HCT116 (cell line): Measurements from ENCODE around the gene LMBR1L. TPM values are rescaled to one million over a fixed set of nuclear protein-coding genes. Genes with fewer than 3 reads are reported as not detected.

Source experiments
- ATAC-seq: fragments of 200-7000 bp; cut with Tn5 transposase; 2 replicates; pipeline ENCODE4 v1.9.1; 2020; ENCODE audit warnings: mild to moderate bottlenecking, moderate library complexity
- BruUV-seq: library from RNA; stranded (reverse); fragments of 400-500 nt; replicated peaks from 2 replicates; lab custom pipeline; 2021; lab: Mats Ljungman, UMichigan
- CTCF ChIA-PET: fragments of 300-600 bp; sonication (Branson Sonifier 250); formaldehyde crosslinking; loops from one replicate; lab custom pipeline; 2021; ENCODE audit warnings: antibody characterized with exemption; lab: Charles Lee
- POLR2A ChIA-PET: fragments of 300-600, 350-600 bp; sonication (Branson Sonifier 250); formaldehyde crosslinking; loops from one replicate; lab custom pipeline; 2021; ENCODE audit warnings: antibody characterized with exemption; lab: Charles Lee
- RAD21 ChIA-PET, 2 experiments: fragments of 300-600 bp; sonication (Branson Sonifier 250); formaldehyde crosslinking; loops; one replicate each; lab custom pipeline; 2023; ENCODE audit warnings: low total read pairs in 2 of 2; ENCODE audit not compliant: uncharacterized antibody in 2 of 2, unreplicated experiment in 2 of 2, low non-redundant PET in 1 of 2; lab: Charles Lee
- DNase-seq: peaks from one replicate; pipeline ENCODE4 v3.0.0-alpha.2; 2010; ENCODE audit warnings: low read depth, low spot score
- H2AFZ ChIP-seq: fragments of 200-600 bp; shearing (Covaris generic), sonication (generic); 2 replicates; pipeline ENCODE4 v1.6.1; 2017; ENCODE audit warnings: low read depth, mixed run types, mixed read lengths, antibody characterized with exemption, low read length; ENCODE audit not compliant: poor library complexity, severe bottlenecking
- H3K27ac ChIP-seq: 2 replicates; pipeline ENCODE4 v1.5.1; 2012; ENCODE audit warnings: low read depth, low read length
- H3K27me3 ChIP-seq: fragments of 200-600 bp; sonication (generic); 2 replicates; pipeline ENCODE4 v1.6.1; 2016; ENCODE audit warnings: mixed run types, low read length, mixed read lengths; ENCODE audit not compliant: insufficient read depth
- H3K36me3 ChIP-seq, 2 experiments: fragments of 200-500 bp in 1 of 2; fragments of 200-600 bp in 1 of 2; sonication (Bioruptor generic) in 1 of 2; sonication (generic) in 1 of 2; 2 replicates each; pipeline versions ENCODE4 v1.5.1 to v1.6.1; 2014 to 2016; ENCODE audit warnings: low read length in 2 of 2, inconsistent platforms in 1 of 2, mixed read lengths in 1 of 2, mixed run types in 1 of 2; ENCODE audit not compliant: insufficient read depth in 2 of 2, control insufficient read depth in 1 of 2
- H3K4me1 ChIP-seq, 2 experiments: fragments of 200-600 bp in 1 of 2; sonication (generic) in 1 of 2; 2 replicates each; pipeline versions ENCODE4 v1.5.1 to v1.6.1; 2012 to 2017; ENCODE audit warnings: low read length in 2 of 2, inconsistent platforms in 1 of 2, mild to moderate bottlenecking in 1 of 2, mixed read lengths in 1 of 2, mixed run types in 1 of 2, moderate library complexity in 1 of 2; ENCODE audit not compliant: insufficient read depth in 2 of 2, control insufficient read depth in 1 of 2
- H3K4me2 ChIP-seq: fragments of 200-600 bp; sonication (generic); 2 replicates; pipeline ENCODE4 v1.6.1; 2017; ENCODE audit warnings: mixed run types, low read length, mixed read lengths
- H3K4me3 ChIP-seq, 2 experiments: fragments of 200-600 bp in 1 of 2; sonication (generic) in 1 of 2; replicated peaks in 1 of 2; 2 replicates each; pipeline ENCODE4 v1.5.1; 2011 to 2016; ENCODE audit warnings: low read length in 2 of 2, control low read depth in 1 of 2, low read depth in 1 of 2, mild to moderate bottlenecking in 1 of 2, mixed read lengths in 1 of 2, mixed run types in 1 of 2
- H3K79me2 ChIP-seq: fragments of 200-600 bp; sonication (generic); 2 replicates; pipeline ENCODE4 v1.6.1; 2017; ENCODE audit warnings: mild to moderate bottlenecking, mixed run types, low read length, moderate library complexity, mixed read lengths; ENCODE audit not compliant: insufficient read depth
- H3K9ac ChIP-seq: fragments of 200-600 bp; sonication (generic); 2 replicates; pipeline ENCODE4 v1.6.1; 2016; ENCODE audit warnings: low read length, mixed read lengths
- H3K9me2 ChIP-seq: fragments of 200-600 bp; sonication (generic), shearing (Covaris generic); 2 replicates; pipeline ENCODE4 v1.6.1; 2017; ENCODE audit warnings: mixed run types, mild to moderate bottlenecking, moderate library complexity; ENCODE audit not compliant: insufficient read depth
- H3K9me3 ChIP-seq, 2 experiments: fragments of 200-500 bp in 1 of 2; fragments of 200-600 bp in 1 of 2; sonication (Bioruptor generic) in 1 of 2; sonication (generic) in 1 of 2; 2 replicates each; pipeline ENCODE4 v1.6.1; 2014 to 2017; ENCODE audit warnings: low read length in 2 of 2, mixed read lengths in 2 of 2, inconsistent platforms in 1 of 2, low read depth in 1 of 2, mild to moderate bottlenecking in 1 of 2, mixed run types in 1 of 2, moderate library complexity in 1 of 2; ENCODE audit not compliant: control insufficient read depth in 1 of 2, insufficient read depth in 1 of 2
- H4K20me1 ChIP-seq: fragments of 200-600 bp; sonication (generic), shearing (Covaris generic); 2 replicates; pipeline ENCODE4 v1.6.1; 2017; ENCODE audit warnings: mixed run types, mild to moderate bottlenecking, moderate library complexity; ENCODE audit not compliant: insufficient read depth
- CBX3 ChIP-seq: IDR thresholded peaks from 2 replicates; pipeline ENCODE4 v1.6.1; 2012; ENCODE audit warnings: low read depth
- CEBPB ChIP-seq: IDR thresholded peaks from 2 replicates; pipeline ENCODE4 v1.6.1; 2012; ENCODE audit warnings: low read depth
- EGR1 ChIP-seq: IDR thresholded peaks from 2 replicates; pipeline ENCODE4 v1.6.1; 2012; ENCODE audit warnings: low read depth
- ELF1 ChIP-seq: IDR thresholded peaks from 2 replicates; pipeline ENCODE4 v1.6.1; 2012; ENCODE audit warnings: low read depth, borderline replicate concordance
- EZH2 ChIP-seq: fragments of 200-600 bp; sonication (generic); IDR thresholded peaks from 2 replicates; pipeline ENCODE4 v1.6.1; 2017; ENCODE audit warnings: antibody characterized with exemption, mixed run types
- FOSL1 ChIP-seq: IDR thresholded peaks from 2 replicates; pipeline ENCODE4 v1.6.1; 2012; ENCODE audit warnings: low read depth
- JUND ChIP-seq: IDR thresholded peaks from 2 replicates; pipeline ENCODE4 v1.6.1; 2012
- POLR2A ChIP-seq: IDR thresholded peaks from 2 replicates; pipeline ENCODE4 v1.7.0; 2011; ENCODE audit warnings: borderline replicate concordance; ENCODE audit not compliant: insufficient read depth, insufficient read length; ENCODE audit errors: extremely low read depth
- POLR2AphosphoS5 ChIP-seq: IDR thresholded peaks from 2 replicates; pipeline ENCODE4 v1.6.1; 2011; ENCODE audit warnings: mild to moderate bottlenecking, low read depth, low read length, moderate library complexity
- SP1 ChIP-seq: IDR thresholded peaks from 2 replicates; pipeline ENCODE4 v1.6.1; 2012; ENCODE audit warnings: low read depth
- SRF ChIP-seq: IDR thresholded peaks from 2 replicates; pipeline ENCODE4 v1.6.1; 2012; ENCODE audit warnings: low read depth
- ZNF274 ChIP-seq: fragments of 200-500 bp; sonication (Bioruptor generic); IDR thresholded peaks from 2 replicates; pipeline ENCODE4 v1.6.1; 2014; ENCODE audit warnings: mild to moderate bottlenecking, low read depth, low read length, inconsistent platforms
- intact Hi-C: fragments of 100-400 bp; cut with micrococcal nuclease; formaldehyde crosslinking; loops from 2 replicates; pipeline ENCODE4 v1.10.0; 2022
- total RNA-seq: library from RNA; stranded (reverse); gene quantifications from one replicate; pipeline ENCODE4 v1.2.1, GENCODE V29; 2021; ENCODE audit not compliant: unreplicated experiment
- TF ChIP-seq, protein P1 (sequence below): IDR thresholded peaks from 2 replicates; pipeline ENCODE4 v1.6.1; 2011; ENCODE audit warnings: mild to moderate bottlenecking, low read length, moderate library complexity; ENCODE audit not compliant: insufficient replicate concordance; ENCODE audit errors: extremely low read depth
- TF ChIP-seq, protein P2 (sequence below): IDR thresholded peaks from 2 replicates; pipeline ENCODE4 v1.6.1; 2012
- TF ChIP-seq, protein P3 (sequence below): IDR thresholded peaks from 2 replicates; pipeline ENCODE4 v1.6.1; 2012; ENCODE audit warnings: low read depth
- TF ChIP-seq, protein P4 (sequence below): IDR thresholded peaks from 2 replicates; pipeline ENCODE4 v1.6.1; 2012

Gene LMBR1L
- total RNA-seq, 1 experiment from 2014 or later: 44.4 TPM

DNA sequence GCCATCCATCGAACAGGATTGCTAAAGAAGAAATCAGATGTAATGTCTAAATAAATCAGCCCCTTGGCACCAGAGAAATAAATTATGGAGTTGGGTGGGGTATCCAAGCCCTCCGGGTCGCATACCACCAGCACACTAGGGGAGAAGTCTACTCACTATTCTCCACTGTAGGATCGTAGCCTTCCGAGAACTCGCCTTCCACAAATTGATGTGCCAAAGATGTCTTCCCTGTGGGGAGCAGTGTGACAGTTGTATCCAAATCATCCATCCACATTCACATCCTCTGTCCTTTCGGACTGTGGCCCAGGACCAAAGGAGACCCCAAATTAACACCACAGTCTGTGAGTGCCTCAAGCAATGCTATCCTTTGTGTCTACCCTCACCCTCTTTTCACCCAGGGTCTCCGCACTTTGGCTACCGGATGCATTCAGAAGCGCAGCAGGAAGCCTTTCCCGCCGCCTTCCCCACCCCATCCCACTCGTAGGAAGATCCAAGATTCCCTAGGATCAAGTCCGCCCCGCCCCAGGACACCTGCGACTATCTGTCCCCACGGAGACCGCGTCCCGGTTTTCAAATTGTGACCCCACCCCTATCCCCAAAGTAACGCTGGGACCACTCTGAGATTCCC, 41.7 kb downstream of the LMBR1L start (continued):
- TF ChIP-seq, protein P1, sequence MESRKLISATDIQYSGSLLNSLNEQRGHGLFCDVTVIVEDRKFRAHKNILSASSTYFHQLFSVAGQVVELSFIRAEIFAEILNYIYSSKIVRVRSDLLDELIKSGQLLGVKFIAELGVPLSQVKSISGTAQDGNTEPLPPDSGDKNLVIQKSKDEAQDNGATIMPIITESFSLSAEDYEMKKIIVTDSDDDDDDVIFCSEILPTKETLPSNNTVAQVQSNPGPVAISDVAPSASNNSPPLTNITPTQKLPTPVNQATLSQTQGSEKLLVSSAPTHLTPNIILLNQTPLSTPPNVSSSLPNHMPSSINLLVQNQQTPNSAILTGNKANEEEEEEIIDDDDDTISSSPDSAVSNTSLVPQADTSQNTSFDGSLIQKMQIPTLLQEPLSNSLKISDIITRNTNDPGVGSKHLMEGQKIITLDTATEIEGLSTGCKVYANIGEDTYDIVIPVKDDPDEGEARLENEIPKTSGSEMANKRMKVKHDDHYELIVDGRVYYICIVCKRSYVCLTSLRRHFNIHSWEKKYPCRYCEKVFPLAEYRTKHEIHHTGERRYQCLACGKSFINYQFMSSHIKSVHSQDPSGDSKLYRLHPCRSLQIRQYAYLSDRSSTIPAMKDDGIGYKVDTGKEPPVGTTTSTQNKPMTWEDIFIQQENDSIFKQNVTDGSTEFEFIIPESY: no peak
- TF ChIP-seq, protein P2, sequence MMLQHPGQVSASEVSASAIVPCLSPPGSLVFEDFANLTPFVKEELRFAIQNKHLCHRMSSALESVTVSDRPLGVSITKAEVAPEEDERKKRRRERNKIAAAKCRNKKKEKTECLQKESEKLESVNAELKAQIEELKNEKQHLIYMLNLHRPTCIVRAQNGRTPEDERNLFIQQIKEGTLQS: no peak
- TF ChIP-seq, protein P3, sequence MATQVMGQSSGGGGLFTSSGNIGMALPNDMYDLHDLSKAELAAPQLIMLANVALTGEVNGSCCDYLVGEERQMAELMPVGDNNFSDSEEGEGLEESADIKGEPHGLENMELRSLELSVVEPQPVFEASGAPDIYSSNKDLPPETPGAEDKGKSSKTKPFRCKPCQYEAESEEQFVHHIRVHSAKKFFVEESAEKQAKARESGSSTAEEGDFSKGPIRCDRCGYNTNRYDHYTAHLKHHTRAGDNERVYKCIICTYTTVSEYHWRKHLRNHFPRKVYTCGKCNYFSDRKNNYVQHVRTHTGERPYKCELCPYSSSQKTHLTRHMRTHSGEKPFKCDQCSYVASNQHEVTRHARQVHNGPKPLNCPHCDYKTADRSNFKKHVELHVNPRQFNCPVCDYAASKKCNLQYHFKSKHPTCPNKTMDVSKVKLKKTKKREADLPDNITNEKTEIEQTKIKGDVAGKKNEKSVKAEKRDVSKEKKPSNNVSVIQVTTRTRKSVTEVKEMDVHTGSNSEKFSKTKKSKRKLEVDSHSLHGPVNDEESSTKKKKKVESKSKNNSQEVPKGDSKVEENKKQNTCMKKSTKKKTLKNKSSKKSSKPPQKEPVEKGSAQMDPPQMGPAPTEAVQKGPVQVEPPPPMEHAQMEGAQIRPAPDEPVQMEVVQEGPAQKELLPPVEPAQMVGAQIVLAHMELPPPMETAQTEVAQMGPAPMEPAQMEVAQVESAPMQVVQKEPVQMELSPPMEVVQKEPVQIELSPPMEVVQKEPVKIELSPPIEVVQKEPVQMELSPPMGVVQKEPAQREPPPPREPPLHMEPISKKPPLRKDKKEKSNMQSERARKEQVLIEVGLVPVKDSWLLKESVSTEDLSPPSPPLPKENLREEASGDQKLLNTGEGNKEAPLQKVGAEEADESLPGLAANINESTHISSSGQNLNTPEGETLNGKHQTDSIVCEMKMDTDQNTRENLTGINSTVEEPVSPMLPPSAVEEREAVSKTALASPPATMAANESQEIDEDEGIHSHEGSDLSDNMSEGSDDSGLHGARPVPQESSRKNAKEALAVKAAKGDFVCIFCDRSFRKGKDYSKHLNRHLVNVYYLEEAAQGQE: no peak
- TF ChIP-seq EZH2: no peak

DNA sequence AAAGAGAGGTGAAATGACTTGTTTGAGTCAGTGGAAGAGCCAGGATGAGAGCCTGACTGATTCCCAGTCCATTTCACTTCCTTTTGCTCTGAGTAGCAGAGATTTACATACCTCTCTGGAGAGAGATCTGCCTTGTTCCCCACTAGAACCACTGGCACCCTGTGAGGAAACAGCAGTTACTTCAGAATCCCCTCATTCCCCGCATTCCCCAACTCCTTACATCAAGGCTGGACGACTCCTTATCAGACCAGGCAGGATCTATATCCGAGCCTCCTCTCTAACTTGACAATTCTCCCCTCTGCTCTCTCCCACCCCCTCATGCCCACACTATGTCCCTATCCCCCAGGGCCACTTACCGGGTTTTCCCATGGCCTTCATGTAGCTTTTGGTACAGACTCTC, 44.5 kb downstream of the LMBR1L start:
- DNase-seq (no peak), ATAC-seq (no peak)
- CTCF ChIA-PET: no interaction called here
- H3K4me3 ChIP-seq: no peak overlapping the region
- no TSS peak for BruUV-seq
- H3K27ac ChIP-seq: no peak overlapping the region
- no peaks in the 10 kb centered on the region for H3K9me2 ChIP-seq
- peaks cover 5 to 32% of the 10 kb centered on the region in 2 experiments for H3K4me1 ChIP-seq
- no peaks in the 10 kb centered on the region for H4K20me1 ChIP-seq
- TF ChIP-seq FOSL1 (no peak), CEBPB (no peak), JUND (no peak), ZNF274 (no peak), CBX3 (no peak), POLR2AphosphoS5 (no peak), EGR1 (no peak), POLR2A (no peak), SRF (no peak), SP1 (no peak), ELF1 (no peak)
- TF ChIP-seq, protein P4, sequence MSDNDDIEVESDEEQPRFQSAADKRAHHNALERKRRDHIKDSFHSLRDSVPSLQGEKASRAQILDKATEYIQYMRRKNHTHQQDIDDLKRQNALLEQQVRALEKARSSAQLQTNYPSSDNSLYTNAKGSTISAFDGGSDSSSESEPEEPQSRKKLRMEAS: no peak
- TF ChIP-seq, protein P1: no peak
- no peaks in the 10 kb centered on the region for H3K36me3 ChIP-seq
- H2AFZ ChIP-seq: no peak overlapping the region
- no peaks in the 10 kb centered on the region for H3K27me3 ChIP-seq
- intact Hi-C loops: no loop called here
- no peaks in the 10 kb centered on the region for H3K9me3 ChIP-seq
- RAD21 ChIA-PET: no interaction called here
- H3K9ac ChIP-seq: no peak overlapping the region
- peaks cover 6% of the 10 kb centered on the region for H3K79me2 ChIP-seq
- H3K4me2 ChIP-seq: no peak overlapping the region
- POLR2A ChIA-PET: no interaction called here
